Activated naive CD8-positive, alpha-beta T cell (primary cell): Measurements from ENCODE around the gene PRDM1.

ENCODE experiments used
- H3K27ac Mint-ChIP-seq: one replicate; pipeline ENCODE4 v1.8.0; 2021; ENCODE audit warnings: mixed read lengths
- H3K27me3 Mint-ChIP-seq: one replicate; pipeline ENCODE4 v1.8.0; 2021; ENCODE audit warnings: mixed read lengths
- H3K36me3 Mint-ChIP-seq: one replicate; pipeline ENCODE4 v1.8.0; 2021; ENCODE audit warnings: mixed read lengths
- H3K4me1 Mint-ChIP-seq: one replicate; pipeline ENCODE4 v1.8.0; 2021; ENCODE audit warnings: low read depth, mixed read lengths
- H3K4me3 Mint-ChIP-seq: one replicate; pipeline ENCODE4 v1.8.0; 2021; ENCODE audit warnings: mild to moderate bottlenecking, mixed read lengths
- H3K9me3 Mint-ChIP-seq: one replicate; pipeline ENCODE4 v1.8.0; 2021; ENCODE audit warnings: low read depth, mixed read lengths

PRDM1 gene

DNA sequence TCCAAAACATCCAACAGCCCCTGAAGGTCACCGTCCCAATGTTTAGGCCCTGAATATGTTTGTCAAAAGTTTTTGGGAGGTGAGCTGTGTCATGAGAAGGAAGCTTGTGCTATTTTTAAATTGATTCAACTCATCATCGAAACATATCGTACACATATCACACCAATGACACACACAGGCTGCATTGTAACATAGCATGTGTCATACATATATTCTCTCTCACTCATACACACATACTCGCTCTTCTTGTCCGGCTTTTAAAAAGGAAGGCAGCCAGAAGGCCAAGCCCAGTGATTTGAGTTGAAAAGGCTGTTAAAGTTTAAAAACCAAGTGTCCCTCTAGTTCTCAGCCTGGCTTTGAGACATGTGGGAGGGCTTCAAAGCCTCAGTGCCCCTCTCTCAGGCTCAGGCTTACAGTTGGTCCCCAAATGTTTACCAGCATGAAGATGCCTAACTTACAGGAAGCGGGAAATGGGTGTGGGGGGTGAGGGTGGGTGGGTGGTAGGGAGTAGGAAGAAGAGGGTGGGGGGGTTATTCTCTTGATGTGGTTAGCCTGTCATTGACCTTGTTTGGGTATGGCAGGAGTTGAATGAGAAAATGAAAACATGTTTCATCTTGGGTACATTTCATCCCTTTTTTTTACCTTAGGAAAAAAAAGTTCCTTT, 3.3 kb upstream of the PRDM1 start:
- Mint-ChIP-seq H3K4me3 (peak overlapping the region; percentile 48), H3K4me1 (peaks cover 48% of the 10 kb centered on the region), H3K36me3 (no peaks in the 10 kb centered on the region)

DNA sequence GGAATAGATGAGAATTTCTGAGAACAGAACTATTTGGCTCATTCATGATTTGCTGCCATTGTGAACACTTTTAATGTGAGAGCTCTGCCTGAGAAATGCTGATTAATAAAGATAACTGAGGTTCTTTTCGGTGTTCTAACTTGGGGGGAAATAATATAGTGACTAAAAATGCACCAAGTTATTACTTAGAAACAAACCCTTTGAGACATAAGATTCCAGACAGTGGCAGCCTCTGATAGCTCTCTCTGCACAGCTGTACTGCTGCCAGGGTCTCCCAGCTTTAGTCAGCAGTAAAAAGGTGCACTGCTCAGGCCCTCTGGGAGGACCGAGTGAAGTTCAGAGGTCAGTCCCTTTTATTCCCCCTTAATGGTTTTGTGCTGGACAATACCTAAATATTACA, 2.5 kb upstream of the PRDM1 start:
- Mint-ChIP-seq H3K4me3 (no peak overlapping the region), H3K36me3 (no peaks in the 10 kb centered on the region), H3K9me3 (no peaks in the 10 kb centered on the region), H3K27ac (peak overlapping the region; percentile 11), H3K4me1 (peaks cover 56% of the 10 kb centered on the region), H3K27me3 (peaks cover 23% of the 10 kb centered on the region)

More for the DNA sequence above, 3.3 kb upstream of the PRDM1 start:
- peaks cover 16% of the 10 kb centered on the region for H3K27me3 Mint-ChIP-seq
- no peaks in the 10 kb centered on the region for H3K9me3 Mint-ChIP-seq
- peak overlapping the region; percentile 69 for H3K27ac Mint-ChIP-seq

DNA sequence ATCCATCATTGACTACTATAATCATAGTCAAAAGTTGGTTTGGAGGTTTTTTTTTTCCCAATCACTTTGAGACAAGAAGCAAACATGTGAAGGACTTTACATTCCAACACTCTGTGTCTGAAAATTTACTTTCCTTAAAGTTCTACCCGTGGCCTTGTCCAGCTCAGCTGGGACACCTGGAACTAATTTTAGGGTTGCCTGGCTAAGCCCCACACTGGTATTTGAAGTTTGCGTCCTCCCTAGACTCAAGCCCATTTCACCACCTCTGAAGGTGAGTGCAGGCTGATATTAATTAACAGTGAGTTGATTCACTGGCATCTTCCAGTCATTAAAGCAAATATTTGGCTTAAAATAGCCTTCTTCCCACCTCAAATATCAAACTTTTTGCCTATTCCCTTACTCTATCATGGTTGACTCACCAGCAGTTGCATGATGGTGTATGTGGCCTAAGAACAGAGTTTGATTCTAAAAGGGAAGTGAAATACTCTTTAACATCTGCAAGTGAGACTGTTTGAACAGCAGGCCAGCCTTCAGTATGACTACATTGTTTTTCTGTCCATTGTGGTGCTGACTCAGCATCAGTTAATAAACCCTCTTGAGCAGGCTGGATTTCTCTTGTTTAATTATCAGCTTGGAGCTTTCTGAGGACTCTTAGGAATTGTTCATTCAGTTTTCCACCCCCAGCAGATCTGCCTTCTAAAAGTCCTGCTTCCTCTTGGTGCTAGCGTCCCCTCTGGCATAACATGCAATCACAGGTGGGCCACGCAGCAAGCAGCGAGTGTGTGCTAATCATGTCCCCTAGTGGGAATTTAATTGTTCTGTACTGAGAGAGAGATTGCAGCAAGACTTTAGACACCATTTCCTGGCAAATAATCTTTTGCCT, 1.8 kb upstream of the PRDM1 start:
- H3K4me3 Mint-ChIP-seq = peak overlapping the region; percentile 12
- peaks cover 58% of the 10 kb centered on the region for H3K4me1 Mint-ChIP-seq
- H3K36me3 Mint-ChIP-seq = no peaks in the 10 kb centered on the region
- H3K27ac Mint-ChIP-seq = peak overlapping the region; percentile 13
- H3K27me3 Mint-ChIP-seq = peaks cover 24% of the 10 kb centered on the region
- no peaks in the 10 kb centered on the region for H3K9me3 Mint-ChIP-seq

DNA sequence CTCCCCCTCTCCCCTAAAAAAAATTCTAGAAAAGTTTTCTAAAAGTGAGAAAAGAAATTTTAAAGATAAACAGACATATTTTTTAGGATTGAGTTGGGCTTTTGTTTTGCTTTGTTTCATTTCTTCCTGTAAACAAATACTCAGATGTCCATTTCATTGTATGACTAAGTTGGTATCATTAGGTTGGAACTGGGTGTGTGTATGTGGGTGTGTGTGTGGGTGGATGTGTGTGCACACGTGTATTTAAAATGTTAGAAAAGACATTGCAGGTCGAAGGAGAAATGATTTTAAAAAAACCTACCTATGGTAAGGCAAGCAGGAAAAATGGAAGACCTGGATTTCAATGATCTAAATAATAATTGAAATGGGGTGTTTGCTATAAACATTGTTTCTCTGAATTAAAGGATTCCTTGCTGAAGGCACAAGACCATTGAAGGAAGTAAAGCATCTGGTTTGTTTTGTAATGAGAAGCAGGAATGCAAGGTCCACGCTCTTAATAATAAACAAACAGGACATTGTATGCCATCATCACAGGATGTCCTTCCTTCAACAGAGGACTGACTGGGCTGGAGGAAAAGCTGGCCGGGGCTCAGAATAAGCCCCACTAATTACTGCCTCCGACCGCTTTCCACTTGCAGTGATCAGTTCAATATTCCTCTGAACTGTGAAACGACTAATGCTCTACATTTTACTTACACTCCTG, 996 bp upstream of the PRDM1 start:
- H3K27ac Mint-ChIP-seq = no peak overlapping the region
- peak overlapping the region; percentile 83 for H3K4me3 Mint-ChIP-seq
- H3K27me3 Mint-ChIP-seq = peaks cover 30% of the 10 kb centered on the region
- no peaks in the 10 kb centered on the region for H3K36me3 Mint-ChIP-seq
- H3K4me1 Mint-ChIP-seq = peaks cover 63% of the 10 kb centered on the region
- no peaks in the 10 kb centered on the region for H3K9me3 Mint-ChIP-seq

DNA sequence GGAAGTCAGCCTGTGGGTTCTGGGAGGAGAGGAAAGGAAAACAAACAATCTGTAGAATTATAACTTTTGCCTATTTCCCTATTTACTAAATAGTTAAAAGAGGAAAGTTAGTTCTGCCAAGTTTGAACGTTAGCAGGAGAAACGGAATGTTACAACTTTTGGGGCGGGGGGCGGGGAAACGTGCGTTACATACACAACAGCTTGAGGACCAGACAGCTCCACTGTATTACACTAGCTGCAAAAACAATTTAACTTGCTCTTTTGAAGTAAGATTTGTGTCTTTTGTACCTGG, 498 bp upstream of the PRDM1 start:
- peaks cover 33% of the 10 kb centered on the region for H3K27me3 Mint-ChIP-seq
- peaks cover 68% of the 10 kb centered on the region for H3K4me1 Mint-ChIP-seq
- peak overlapping the region; percentile 83 for H3K4me3 Mint-ChIP-seq
- no peaks in the 10 kb centered on the region for H3K9me3 Mint-ChIP-seq
- no peaks in the 10 kb centered on the region for H3K36me3 Mint-ChIP-seq
- H3K27ac Mint-ChIP-seq = no peak overlapping the region

DNA sequence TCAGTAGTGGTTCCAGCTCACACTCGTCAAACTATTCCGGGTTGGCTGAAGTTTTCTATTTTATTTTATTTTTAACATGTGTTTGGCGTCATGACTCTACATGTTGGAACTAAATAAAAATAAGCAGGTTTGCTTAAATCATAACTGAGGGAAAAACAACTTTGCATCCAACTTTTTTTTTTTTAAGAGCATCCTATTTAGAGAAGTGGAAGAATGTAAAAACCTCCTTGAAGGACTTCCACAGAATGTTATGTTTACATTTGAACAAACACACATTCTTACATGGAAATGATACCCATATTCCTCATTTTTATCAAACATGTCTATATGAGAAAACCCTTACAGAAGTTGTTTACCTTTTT, 659 bp downstream of the PRDM1 start:
- H3K9me3 Mint-ChIP-seq = no peaks in the 10 kb centered on the region
- H3K4me3 Mint-ChIP-seq = peak overlapping the region; percentile 83
- H3K27ac Mint-ChIP-seq = no peak overlapping the region
- peaks cover 33% of the 10 kb centered on the region for H3K27me3 Mint-ChIP-seq
- no peaks in the 10 kb centered on the region for H3K36me3 Mint-ChIP-seq
- peaks cover 68% of the 10 kb centered on the region for H3K4me1 Mint-ChIP-seq

DNA sequence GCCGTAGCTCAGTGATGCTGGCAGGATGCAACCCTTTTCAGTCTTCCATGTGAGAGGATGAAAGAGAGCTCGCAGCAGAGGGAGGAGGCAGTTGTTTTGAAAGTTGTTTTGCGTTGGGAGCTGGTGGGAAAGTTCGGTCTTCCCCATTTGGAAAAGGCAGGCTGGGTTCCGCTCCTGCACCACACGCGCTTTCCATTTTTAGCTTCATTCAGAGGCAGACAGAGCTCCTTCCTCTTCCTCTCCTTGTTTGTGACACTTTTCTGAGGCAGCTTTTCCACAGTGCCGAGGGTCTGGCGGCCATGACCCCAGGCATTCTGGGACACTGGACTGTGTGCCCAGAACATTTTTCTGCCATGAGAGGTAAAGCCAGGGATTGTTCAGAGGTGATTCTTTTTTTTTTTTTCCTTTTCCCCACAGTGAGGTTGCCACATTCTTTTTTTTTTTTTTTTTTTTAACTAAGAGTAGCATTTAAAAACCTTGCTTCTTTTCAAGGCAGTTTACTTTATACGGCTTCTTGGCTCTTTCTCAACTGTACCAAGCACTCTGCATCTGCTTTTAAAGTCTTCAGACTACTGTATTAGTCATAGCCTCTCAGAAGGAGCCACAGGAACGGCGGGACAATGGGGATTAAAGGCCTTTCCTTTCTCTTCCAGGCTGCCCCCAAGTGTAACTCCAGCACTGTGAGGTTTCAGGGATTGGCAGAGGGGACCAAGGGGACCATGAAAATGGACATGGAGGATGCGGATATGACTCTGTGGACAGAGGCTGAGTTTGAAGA, 1.6 kb downstream of the PRDM1 start:
- peak overlapping the region; percentile 83 for H3K4me3 Mint-ChIP-seq
- no peaks in the 10 kb centered on the region for H3K9me3 Mint-ChIP-seq
- peaks cover 64% of the 10 kb centered on the region for H3K4me1 Mint-ChIP-seq
- H3K27ac Mint-ChIP-seq = peak overlapping the region; percentile 34
- H3K27me3 Mint-ChIP-seq = peaks cover 33% of the 10 kb centered on the region
- no peaks in the 10 kb centered on the region for H3K36me3 Mint-ChIP-seq

DNA sequence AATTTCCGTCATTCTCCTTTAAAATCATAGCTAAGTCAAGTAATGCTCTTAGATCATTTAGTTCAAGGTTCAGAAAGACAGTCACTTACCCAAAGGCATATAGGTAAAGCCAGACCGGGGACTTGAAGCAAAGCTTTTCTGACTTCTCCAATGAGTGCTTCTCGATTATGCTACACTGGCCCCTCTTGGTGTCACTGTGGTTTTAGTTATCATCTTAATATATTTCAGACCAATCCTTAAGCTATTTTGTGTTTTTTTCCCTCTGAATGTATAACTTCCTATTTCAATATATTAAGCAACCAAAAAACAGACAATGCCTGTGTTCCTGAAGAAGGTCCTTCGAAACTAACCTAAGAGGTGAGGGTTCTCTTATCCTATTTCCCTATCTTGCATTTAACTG, 3.9 kb downstream of the PRDM1 start:
- peak overlapping the region; percentile 24 for H3K4me3 Mint-ChIP-seq
- no peaks in the 10 kb centered on the region for H3K9me3 Mint-ChIP-seq
- H3K4me1 Mint-ChIP-seq = peaks cover 54% of the 10 kb centered on the region
- no peak overlapping the region for H3K27ac Mint-ChIP-seq
- peaks cover 31% of the 10 kb centered on the region for H3K27me3 Mint-ChIP-seq
- no peaks in the 10 kb centered on the region for H3K36me3 Mint-ChIP-seq

DNA sequence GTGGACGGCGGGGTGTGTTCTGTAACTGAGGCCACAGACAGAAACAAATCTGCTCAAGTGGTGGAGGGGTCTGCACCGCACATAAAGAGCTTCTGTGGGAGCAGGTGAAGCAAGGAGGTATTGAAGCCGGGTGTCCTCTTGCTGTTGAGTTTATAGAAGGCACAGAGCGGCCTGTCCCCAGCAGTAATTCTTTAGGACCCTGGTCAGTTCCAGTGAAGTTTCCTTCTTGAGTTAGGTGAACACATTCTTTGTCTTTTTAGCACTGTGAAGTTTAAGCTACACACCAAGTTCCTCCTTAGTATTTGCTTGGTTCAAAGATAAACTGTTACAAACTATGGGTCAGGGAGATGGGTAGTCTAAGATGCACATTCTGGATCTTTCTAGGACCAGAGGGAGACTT, 6.1 kb downstream of the PRDM1 start:
- Mint-ChIP-seq H3K36me3 (no peaks in the 10 kb centered on the region), H3K27me3 (peaks cover 20% of the 10 kb centered on the region), H3K9me3 (no peaks in the 10 kb centered on the region), H3K27ac (peak overlapping the region; percentile 10), H3K4me3 (no peak overlapping the region), H3K4me1 (peaks cover 54% of the 10 kb centered on the region)

DNA sequence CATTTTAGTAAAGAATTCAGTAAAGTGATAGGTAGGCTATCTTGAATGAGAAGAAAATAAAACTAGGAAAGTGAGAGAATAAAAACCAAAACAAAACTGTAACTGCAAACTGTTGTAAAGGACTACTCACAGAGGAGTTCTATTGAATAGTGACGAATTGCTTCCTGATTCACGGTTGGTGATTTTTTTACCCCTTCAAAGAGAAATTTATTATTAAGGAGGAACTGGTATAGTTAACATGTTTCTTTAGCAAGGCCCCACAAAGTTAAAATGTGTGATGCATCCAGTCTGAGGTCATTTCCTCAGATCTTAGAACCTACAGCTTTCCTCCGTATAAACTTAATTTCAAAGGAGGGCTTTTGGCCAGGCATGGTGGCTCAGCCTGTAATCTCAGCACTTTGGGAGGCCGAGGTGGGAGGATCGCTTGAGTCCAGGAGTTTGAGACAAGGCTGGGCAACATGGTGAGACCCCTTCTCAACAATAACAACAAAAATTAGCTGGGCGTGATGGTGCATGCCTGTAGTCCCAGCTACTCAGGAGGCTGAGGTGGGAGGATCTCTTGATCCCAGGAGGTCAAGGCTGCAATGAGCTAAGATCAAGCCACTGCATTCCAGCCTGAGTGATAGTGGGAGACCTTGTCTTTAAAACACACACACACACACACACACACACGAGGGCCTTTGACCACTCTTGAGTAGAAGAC, 8.3 kb downstream of the PRDM1 start:
- Mint-ChIP-seq H3K4me3 (peak overlapping the region; percentile 47), H3K27me3 (peaks cover 9% of the 10 kb centered on the region), H3K4me1 (peaks cover 59% of the 10 kb centered on the region), H3K27ac (peak overlapping the region; percentile 54), H3K9me3 (no peaks in the 10 kb centered on the region), H3K36me3 (no peaks in the 10 kb centered on the region)

DNA sequence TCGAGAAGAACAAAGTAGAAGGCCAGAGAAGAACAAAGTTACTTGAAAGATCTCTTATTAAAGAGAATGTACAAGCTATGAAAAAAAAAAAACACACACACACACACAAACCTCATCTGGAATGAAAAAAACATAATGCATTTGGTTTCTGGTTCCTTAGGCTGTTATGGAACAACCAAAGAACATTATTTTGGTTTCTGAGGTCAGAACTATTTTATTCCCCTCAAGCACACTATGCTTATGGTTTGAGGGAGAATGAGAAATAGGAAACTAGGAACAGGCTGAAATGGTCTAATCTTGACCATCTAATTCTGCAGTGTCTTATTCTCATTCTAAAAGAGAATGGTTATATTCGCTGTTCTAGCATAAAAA, 8.8 kb downstream of the PRDM1 start:
- peaks cover 4% of the 10 kb centered on the region for H3K27me3 Mint-ChIP-seq
- no peaks in the 10 kb centered on the region for H3K9me3 Mint-ChIP-seq
- H3K27ac Mint-ChIP-seq = peak overlapping the region; percentile 18
- H3K4me3 Mint-ChIP-seq = no peak overlapping the region
- peaks cover 60% of the 10 kb centered on the region for H3K4me1 Mint-ChIP-seq
- no peaks in the 10 kb centered on the region for H3K36me3 Mint-ChIP-seq

DNA sequence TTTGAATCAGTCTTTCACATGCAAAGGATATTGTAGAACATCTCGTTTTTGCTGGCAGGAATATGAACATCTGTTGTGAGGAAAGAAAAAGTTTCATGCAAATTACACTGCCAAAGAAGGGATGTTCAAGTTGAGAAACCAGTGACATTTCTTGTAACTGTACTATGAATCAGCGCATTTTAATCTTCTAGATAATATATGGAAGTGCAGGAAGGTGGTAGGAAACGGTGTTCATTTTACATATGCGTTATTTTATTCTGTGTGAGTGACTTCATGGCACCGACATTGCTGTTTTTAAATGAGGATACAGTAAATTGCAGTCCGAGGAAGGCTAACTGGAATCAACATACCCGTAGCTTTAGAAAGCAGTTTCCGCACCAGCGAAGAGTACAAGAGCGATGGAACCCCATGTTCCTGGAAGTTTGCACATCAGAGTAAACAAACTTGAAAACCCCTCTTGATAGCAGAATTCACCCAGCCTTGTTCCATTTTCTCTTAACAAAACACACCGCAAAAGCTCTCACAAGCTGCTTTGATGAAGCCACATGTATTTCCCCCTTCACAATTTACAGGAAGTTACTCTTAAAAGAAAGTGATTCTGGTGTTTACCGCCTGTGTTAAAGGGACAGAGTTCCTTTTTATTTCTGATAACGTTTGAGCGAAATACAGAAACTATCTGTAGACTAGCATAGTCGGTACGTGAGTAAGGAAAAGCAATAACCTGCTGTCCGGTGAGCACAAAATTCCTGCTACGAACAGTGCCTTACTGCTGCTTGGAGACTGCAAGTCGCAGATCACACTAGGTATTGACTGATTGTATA, 11.5 kb downstream of the PRDM1 start:
- peak overlapping the region; percentile 89 for H3K4me3 Mint-ChIP-seq
- H3K4me1 Mint-ChIP-seq = peaks cover 81% of the 10 kb centered on the region
- H3K9me3 Mint-ChIP-seq = no peaks in the 10 kb centered on the region
- H3K27me3 Mint-ChIP-seq = no peaks in the 10 kb centered on the region
- H3K27ac Mint-ChIP-seq = peak overlapping the region; percentile 98
- no peaks in the 10 kb centered on the region for H3K36me3 Mint-ChIP-seq

DNA sequence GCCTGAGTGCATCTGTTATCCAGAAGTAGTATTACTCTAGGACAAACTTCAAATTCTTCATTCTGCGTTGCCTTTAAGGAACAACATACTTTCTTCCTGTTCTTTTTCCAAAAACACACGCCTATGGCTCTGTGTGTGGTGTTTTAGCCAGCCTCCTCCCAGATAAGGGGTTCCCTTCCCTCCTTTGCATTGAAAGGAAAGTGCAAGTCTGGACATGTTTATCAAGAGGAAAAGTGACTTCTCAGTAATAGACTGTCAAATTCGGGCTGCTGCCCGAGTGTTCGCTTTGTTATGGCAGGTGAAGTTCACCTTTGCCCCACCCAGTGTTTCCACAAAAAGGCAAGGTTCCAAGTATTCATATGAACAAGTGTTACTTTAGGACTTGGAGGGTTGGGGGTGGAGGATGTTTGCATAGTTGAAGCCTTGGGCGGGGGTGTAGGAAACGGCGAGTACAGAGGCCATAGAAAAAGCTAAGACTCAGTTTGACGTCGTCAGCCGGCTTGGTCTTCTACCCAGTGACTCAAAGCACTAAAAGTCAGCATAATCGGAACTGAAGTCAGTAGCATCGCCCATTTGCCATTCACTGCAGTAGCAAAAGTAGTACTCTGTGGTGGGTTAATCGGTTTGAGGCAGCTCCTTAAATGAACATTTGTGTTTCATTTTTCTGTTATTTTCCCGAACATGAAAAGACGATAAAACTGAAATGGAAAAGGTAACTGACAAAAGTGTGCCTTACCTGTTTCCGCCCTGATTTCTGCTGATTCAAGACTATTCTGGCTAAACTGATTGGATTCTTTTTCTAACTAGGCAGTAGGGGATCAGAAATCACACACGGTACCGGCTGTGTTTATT, 12.5 kb downstream of the PRDM1 start:
- H3K36me3 Mint-ChIP-seq = peaks cover 3% of the 10 kb centered on the region
- peak overlapping the region; percentile 98 for H3K27ac Mint-ChIP-seq
- H3K9me3 Mint-ChIP-seq = no peaks in the 10 kb centered on the region
- H3K4me1 Mint-ChIP-seq = peaks cover 90% of the 10 kb centered on the region
- no peaks in the 10 kb centered on the region for H3K27me3 Mint-ChIP-seq
- peak overlapping the region; percentile 89 for H3K4me3 Mint-ChIP-seq
